ENCODE data around the gene CFAP68.

The CFAP68 gene

DNA sequence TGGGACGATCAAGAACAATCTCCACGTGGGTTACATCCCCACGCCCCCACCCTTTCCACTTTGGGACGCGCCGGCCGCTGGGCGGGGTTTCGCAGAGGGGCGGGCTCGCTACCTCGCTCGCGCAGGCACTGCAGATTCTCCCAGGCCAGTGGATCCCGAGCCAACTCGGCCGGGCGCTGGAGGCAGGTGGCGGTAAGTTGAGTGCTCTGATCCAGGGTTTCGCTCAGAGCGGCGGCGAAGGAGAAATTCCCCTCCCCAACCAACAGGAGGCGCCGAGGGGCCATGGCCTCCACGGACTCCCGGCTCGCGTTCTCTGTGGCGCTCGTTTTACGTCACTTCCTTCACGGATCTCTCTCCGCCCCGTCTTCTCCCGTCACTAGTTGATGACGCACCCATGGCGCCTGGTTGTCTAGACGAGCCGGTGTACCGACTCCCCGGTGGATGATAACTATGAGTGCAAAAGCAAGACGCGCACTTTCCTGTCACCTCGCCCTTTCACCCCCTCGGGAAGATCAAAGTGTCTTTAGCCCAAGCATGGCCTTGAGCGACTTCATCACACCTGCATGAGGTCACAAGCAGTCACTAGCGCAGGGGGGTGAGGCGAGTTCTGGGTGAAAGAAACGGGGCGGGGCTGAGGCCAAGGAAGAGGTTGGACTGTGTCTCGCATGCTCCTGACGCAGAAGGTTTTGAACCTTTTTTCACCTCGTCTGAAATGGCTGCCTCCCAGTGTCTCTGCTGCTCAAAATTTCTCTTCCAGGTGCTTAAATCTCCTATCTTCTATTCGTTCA lies at the start of gene CFAP68, which contains the start of gene FDXACB1:
Gene CFAP68 (plus strand): TSS at position 693 of the 788 bp plus-strand sequence. CDS start 20 bp downstream, at position 713.
Gene FDXACB1 (minus strand): TSS at position 317 of the 788 bp plus-strand sequence. CDS start 33 bp downstream, at position 284.
- Histone ChIP-seq H3K4me1 (ENCODE audit: control insufficient read depth in 1 of 2, insufficient read depth in 2 of 2, low read length in 2 of 2) (peaks cover 5 to 7% of the 10 kb centered on the region in 2 donors), H3K27me3 (ENCODE audit: control insufficient read depth in 1 of 2, insufficient read depth in 2 of 2, low read length in 2 of 2) (no peaks in the 10 kb centered on the region), H3K9ac (ENCODE audit: low read depth in 1 of 2, low read length in 2 of 2) (peak within 1 kb of the TSS; percentile 61 to 80), H3K9me3 (ENCODE audit: control insufficient read depth in 1 of 2, low read length in 2 of 2) (no peaks in the 10 kb centered on the region), H3K36me3 (ENCODE audit: control insufficient read depth in 1 of 2, insufficient read depth in 2 of 2, low read length in 2 of 2) (peaks cover 0 to 8% of the 10 kb centered on the region in 2 donors), H3K4me3 (ENCODE audit: low read depth in 1 of 2, low read length in 2 of 2) (peak within 1 kb of the TSS; percentile 72 to 86), H3K27ac (ENCODE audit: low read depth, low read length) (peak within 1 kb of the TSS; percentile 84)

DNA sequence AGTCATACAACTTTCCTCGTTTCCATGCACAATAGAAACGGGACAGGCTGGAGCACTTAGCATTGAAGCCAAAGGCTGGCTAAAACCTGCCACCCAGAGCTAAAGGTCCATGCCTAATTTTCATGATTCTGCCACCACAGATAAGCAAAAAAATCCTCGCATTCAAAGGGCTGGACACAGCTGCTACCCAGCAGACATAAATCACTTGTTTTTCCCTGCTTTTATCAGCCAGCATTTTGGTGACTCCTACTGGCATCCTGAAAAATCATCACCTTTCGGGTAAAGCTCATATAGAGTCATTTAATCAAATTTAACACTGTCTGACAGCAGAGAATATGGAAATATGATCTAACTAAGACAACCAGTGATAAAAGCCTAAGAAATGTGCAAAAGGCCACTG lies 45.8 kb upstream of the CFAP68 start:
- H3K9ac ChIP-seq (ENCODE audit: low read depth in 1 of 2, low read length in 2 of 2), result no peak overlapping the region
- H3K4me1 ChIP-seq (ENCODE audit: control insufficient read depth in 1 of 2, insufficient read depth in 2 of 2, low read length in 2 of 2), result peaks cover 23 to 39% of the 10 kb centered on the region in 2 donors
- H3K4me3 ChIP-seq (ENCODE audit: low read depth in 1 of 2, low read length in 2 of 2), result no peak overlapping the region
- H3K27ac ChIP-seq (ENCODE audit: low read depth, low read length), result no peak overlapping the region
- H3K36me3 ChIP-seq (ENCODE audit: control insufficient read depth in 1 of 2, insufficient read depth in 2 of 2, low read length in 2 of 2), result peaks cover 9 to 15% of the 10 kb centered on the region in 2 donors
- no peaks in the 10 kb centered on the region for H3K27me3 ChIP-seq (ENCODE audit: control insufficient read depth in 1 of 2, insufficient read depth in 2 of 2, low read length in 2 of 2)
- H3K9me3 ChIP-seq (ENCODE audit: control insufficient read depth in 1 of 2, low read length in 2 of 2), result no peaks in the 10 kb centered on the region

GRCh38 chr11:111834432-111835163 lies 44.7 kb upstream of the CFAP68 start:
- Histone ChIP-seq H3K27me3 (ENCODE audit: control insufficient read depth in 1 of 2, insufficient read depth in 2 of 2, low read length in 2 of 2) (no peaks in the 10 kb centered on the region), H3K4me3 (ENCODE audit: low read depth in 1 of 2, low read length in 2 of 2) (peak overlapping the region in 1 of 2 donors; percentile 38), H3K27ac (ENCODE audit: low read depth, low read length) (no peak overlapping the region), H3K9ac (ENCODE audit: low read depth in 1 of 2, low read length in 2 of 2) (no peak overlapping the region), H3K36me3 (ENCODE audit: control insufficient read depth in 1 of 2, insufficient read depth in 2 of 2, low read length in 2 of 2) (peaks cover 9 to 15% of the 10 kb centered on the region in 2 donors), H3K4me1 (ENCODE audit: control insufficient read depth in 1 of 2, insufficient read depth in 2 of 2, low read length in 2 of 2) (peaks cover 23 to 39% of the 10 kb centered on the region in 2 donors), H3K9me3 (ENCODE audit: control insufficient read depth in 1 of 2, low read length in 2 of 2) (no peaks in the 10 kb centered on the region)

DNA sequence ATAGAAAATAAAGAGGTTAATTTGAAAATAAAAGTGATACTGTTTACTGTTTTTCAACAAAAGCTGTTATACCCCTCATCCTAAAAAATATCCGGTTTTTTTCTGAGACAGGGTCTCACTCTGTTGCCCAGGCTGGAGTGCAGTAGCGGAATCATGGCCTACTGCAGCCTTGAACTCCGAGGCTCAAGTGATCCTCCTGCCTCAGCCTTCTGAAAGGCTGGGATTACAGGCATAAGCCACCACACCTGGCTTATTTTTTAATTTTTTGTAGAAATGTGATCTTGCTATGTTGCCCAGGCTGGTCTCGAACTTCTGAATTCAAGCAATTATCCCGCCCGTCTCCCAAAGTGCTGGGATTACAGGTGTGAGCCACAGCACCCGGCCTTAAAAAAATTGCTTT lies 43.7 kb upstream of the CFAP68 start:
- Histone ChIP-seq H3K4me3 (ENCODE audit: low read depth in 1 of 2, low read length in 2 of 2) (no peak overlapping the region), H3K36me3 (ENCODE audit: control insufficient read depth in 1 of 2, insufficient read depth in 2 of 2, low read length in 2 of 2) (peaks cover 9 to 20% of the 10 kb centered on the region in 2 donors), H3K27me3 (ENCODE audit: control insufficient read depth in 1 of 2, insufficient read depth in 2 of 2, low read length in 2 of 2) (no peaks in the 10 kb centered on the region), H3K4me1 (ENCODE audit: control insufficient read depth in 1 of 2, insufficient read depth in 2 of 2, low read length in 2 of 2) (peaks cover 23 to 39% of the 10 kb centered on the region in 2 donors), H3K27ac (ENCODE audit: low read depth, low read length) (no peak overlapping the region), H3K9ac (ENCODE audit: low read depth in 1 of 2, low read length in 2 of 2) (no peak overlapping the region), H3K9me3 (ENCODE audit: control insufficient read depth in 1 of 2, low read length in 2 of 2) (no peaks in the 10 kb centered on the region)

- no peaks in the 10 kb centered on the region for H3K27me3 ChIP-seq (ENCODE audit: control insufficient read depth in 1 of 2, insufficient read depth in 2 of 2, low read length in 2 of 2)
- H3K4me3 ChIP-seq (ENCODE audit: low read depth in 1 of 2, low read length in 2 of 2), result no peak overlapping the region
- H3K27ac ChIP-seq (ENCODE audit: low read depth, low read length), result no peak overlapping the region
- H3K4me1 ChIP-seq (ENCODE audit: control insufficient read depth in 1 of 2, insufficient read depth in 2 of 2, low read length in 2 of 2), result peaks cover 23 to 41% of the 10 kb centered on the region in 2 donors
- no peaks in the 10 kb centered on the region for H3K9me3 ChIP-seq (ENCODE audit: control insufficient read depth in 1 of 2, low read length in 2 of 2)
- H3K9ac ChIP-seq (ENCODE audit: low read depth in 1 of 2, low read length in 2 of 2), result no peak overlapping the region
- H3K36me3 ChIP-seq (ENCODE audit: control insufficient read depth in 1 of 2, insufficient read depth in 2 of 2, low read length in 2 of 2), result peaks cover 9 to 18% of the 10 kb centered on the region in 2 donors
Observed at GRCh38 chr11:111836162-111836561, 43.2 kb upstream of the CFAP68 start.

DNA sequence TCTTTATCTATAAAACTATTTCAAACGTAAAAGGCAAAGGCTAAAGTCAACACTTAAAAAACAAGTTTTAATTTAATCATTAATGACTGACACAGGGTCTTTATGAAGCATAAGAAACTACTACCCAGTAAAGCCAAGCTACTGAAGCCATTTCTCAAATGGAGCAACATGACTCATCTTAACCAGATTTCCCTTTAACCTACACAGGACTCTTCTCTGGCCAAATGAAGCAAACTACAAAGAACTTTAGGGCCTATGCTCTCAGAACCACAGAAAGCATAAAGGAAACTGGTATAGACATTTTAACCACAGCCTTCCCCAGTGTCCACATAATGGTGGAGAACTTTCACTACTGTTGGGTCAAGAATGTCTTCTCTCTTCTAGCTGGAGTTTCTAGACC lies 42.6 kb upstream of the CFAP68 start:
- Histone ChIP-seq H3K27ac (ENCODE audit: low read depth, low read length) (no peak overlapping the region), H3K9me3 (ENCODE audit: control insufficient read depth in 1 of 2, low read length in 2 of 2) (no peaks in the 10 kb centered on the region), H3K36me3 (ENCODE audit: control insufficient read depth in 1 of 2, insufficient read depth in 2 of 2, low read length in 2 of 2) (peaks cover 9 to 15% of the 10 kb centered on the region in 2 donors), H3K4me1 (ENCODE audit: control insufficient read depth in 1 of 2, insufficient read depth in 2 of 2, low read length in 2 of 2) (peaks cover 26 to 43% of the 10 kb centered on the region in 2 donors), H3K27me3 (ENCODE audit: control insufficient read depth in 1 of 2, insufficient read depth in 2 of 2, low read length in 2 of 2) (no peaks in the 10 kb centered on the region), H3K9ac (ENCODE audit: low read depth in 1 of 2, low read length in 2 of 2) (no peak overlapping the region), H3K4me3 (ENCODE audit: low read depth in 1 of 2, low read length in 2 of 2) (no peak overlapping the region)

- Histone ChIP-seq H3K4me1 (ENCODE audit: control insufficient read depth in 1 of 2, insufficient read depth in 2 of 2, low read length in 2 of 2) (peaks cover 26 to 43% of the 10 kb centered on the region in 2 donors), H3K9me3 (ENCODE audit: control insufficient read depth in 1 of 2, low read length in 2 of 2) (no peaks in the 10 kb centered on the region), H3K27ac (ENCODE audit: low read depth, low read length) (no peak overlapping the region), H3K9ac (ENCODE audit: low read depth in 1 of 2, low read length in 2 of 2) (no peak overlapping the region), H3K4me3 (ENCODE audit: low read depth in 1 of 2, low read length in 2 of 2) (no peak overlapping the region), H3K36me3 (ENCODE audit: control insufficient read depth in 1 of 2, insufficient read depth in 2 of 2, low read length in 2 of 2) (peaks cover 9 to 15% of the 10 kb centered on the region in 2 donors), H3K27me3 (ENCODE audit: control insufficient read depth in 1 of 2, insufficient read depth in 2 of 2, low read length in 2 of 2) (no peaks in the 10 kb centered on the region)
Observed at GRCh38 chr11:111837366-111837891, 41.9 kb upstream of the CFAP68 start.

DNA sequence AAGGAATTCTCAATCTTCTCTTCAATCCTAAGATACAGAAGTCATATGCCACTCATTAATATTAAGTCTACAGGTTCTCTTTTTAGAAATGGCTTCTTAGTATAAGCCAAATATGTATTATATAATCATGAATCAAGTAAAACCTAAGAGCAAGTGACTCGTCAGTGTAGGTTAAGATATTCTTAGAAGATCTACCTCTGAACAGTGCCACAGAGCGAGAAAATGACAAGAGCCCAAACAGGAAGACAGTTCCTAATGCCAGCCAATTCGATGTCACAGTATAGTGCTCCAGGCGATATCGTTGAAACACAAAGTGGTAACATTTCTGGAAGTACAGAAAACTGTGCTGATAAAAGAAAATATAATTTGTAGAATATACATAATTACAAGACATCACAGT lies 41.3 kb upstream of the CFAP68 start:
- no peaks in the 10 kb centered on the region for H3K27me3 ChIP-seq (ENCODE audit: control insufficient read depth in 1 of 2, insufficient read depth in 2 of 2, low read length in 2 of 2)
- no peaks in the 10 kb centered on the region for H3K9me3 ChIP-seq (ENCODE audit: control insufficient read depth in 1 of 2, low read length in 2 of 2)
- peaks cover 9 to 15% of the 10 kb centered on the region in 2 donors for H3K36me3 ChIP-seq (ENCODE audit: control insufficient read depth in 1 of 2, insufficient read depth in 2 of 2, low read length in 2 of 2)
- H3K4me1 ChIP-seq (ENCODE audit: control insufficient read depth in 1 of 2, insufficient read depth in 2 of 2, low read length in 2 of 2), result peaks cover 26 to 43% of the 10 kb centered on the region in 2 donors
- H3K9ac ChIP-seq (ENCODE audit: low read depth in 1 of 2, low read length in 2 of 2), result no peak overlapping the region
- H3K4me3 ChIP-seq (ENCODE audit: low read depth in 1 of 2, low read length in 2 of 2), result no peak overlapping the region
- no peak overlapping the region for H3K27ac ChIP-seq (ENCODE audit: low read depth, low read length)

DNA sequence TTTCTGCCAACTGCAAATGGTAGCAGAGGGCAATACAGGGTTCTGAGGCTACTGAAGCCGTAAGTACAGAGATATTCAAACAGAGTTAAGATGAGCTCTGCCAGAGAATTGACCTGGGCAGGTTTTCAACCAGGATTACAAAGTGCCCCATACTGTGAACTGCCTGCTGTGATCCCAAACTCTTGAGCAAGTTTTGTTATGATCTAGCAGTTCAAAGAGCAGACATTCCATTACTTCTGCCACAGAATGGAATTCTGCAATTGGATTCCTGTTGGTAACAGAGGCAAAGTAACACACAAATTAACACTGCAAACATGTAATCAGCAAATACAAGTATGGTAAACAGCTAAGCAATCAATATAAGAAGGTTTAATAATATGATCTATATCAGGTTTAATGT lies 39.2 kb upstream of the CFAP68 start:
- Histone ChIP-seq H3K4me3 (ENCODE audit: low read depth in 1 of 2, low read length in 2 of 2) (no peak overlapping the region), H3K27ac (ENCODE audit: low read depth, low read length) (no peak overlapping the region), H3K36me3 (ENCODE audit: control insufficient read depth in 1 of 2, insufficient read depth in 2 of 2, low read length in 2 of 2) (peaks cover 16 to 34% of the 10 kb centered on the region in 2 donors), H3K4me1 (ENCODE audit: control insufficient read depth in 1 of 2, insufficient read depth in 2 of 2, low read length in 2 of 2) (peaks cover 15 to 25% of the 10 kb centered on the region in 2 donors), H3K9ac (ENCODE audit: low read depth in 1 of 2, low read length in 2 of 2) (no peak overlapping the region), H3K9me3 (ENCODE audit: control insufficient read depth in 1 of 2, low read length in 2 of 2) (no peaks in the 10 kb centered on the region), H3K27me3 (ENCODE audit: control insufficient read depth in 1 of 2, insufficient read depth in 2 of 2, low read length in 2 of 2) (no peaks in the 10 kb centered on the region)

Data from duodenal mucosa (tissue), 2 donors.